ENCODE data around the gene CDH22.

The CDH22 gene

GRCh38 chr20:46289432-46289831, 18.9 kb downstream of the CDH22 start:
- peaks cover 0 to 10% (median 6%) of the 10 kb centered on the region in 11 experiments; a peak in 10 of 22 replicates for H3K27me3 ChIP-seq
- H3K9ac ChIP-seq, result no peak overlapping the region
- H3K36me3 ChIP-seq, result no peaks in the 10 kb centered on the region
- H3K4me2 ChIP-seq, result no peak overlapping the region
- H3K4me1 ChIP-seq, result no peaks in the 10 kb centered on the region
- H3K9me3 ChIP-seq (replicated peaks in 1 of 11), result no peaks in the 10 kb centered on the region
- H3K4me3 ChIP-seq, result no peak overlapping the region
- no peak for TF ChIP-seq Cebpa-rat (IDR thresholded peaks at IDR 0.05)
- H3K27ac ChIP-seq, result no peak overlapping the region
- H4K20me1 ChIP-seq, result peaks cover 0 to 13% (median 0%) of the 10 kb centered on the region in 11 experiments; a peak in 3 of 22 replicates

GRCh38 chr20:46286977-46287376, 21.3 kb downstream of the CDH22 start:
- Histone ChIP-seq H3K27ac (no peak overlapping the region), H3K4me2 (no peak overlapping the region), H3K9me3 (replicated peaks in 1 of 11) (no peaks in the 10 kb centered on the region), H3K27me3 (no peaks in the 10 kb centered on the region; a peak in 1 of 22 replicates), H4K20me1 (peaks cover 0 to 7% (median 0%) of the 10 kb centered on the region in 11 experiments; a peak in 2 of 22 replicates), H3K36me3 (no peaks in the 10 kb centered on the region), H3K4me3 (no peak overlapping the region), H3K4me1 (no peaks in the 10 kb centered on the region), H3K9ac (no peak overlapping the region)
- TF ChIP-seq Cebpa-rat (IDR thresholded peaks at IDR 0.05), result no peak

- H3K4me1 ChIP-seq, result no peaks in the 10 kb centered on the region
- peaks cover 0 to under 1% (median 0%) of the 10 kb centered on the region in 11 experiments; a peak in 1 of 22 replicates for H4K20me1 ChIP-seq
- H3K9ac ChIP-seq, result no peak overlapping the region
- no peaks in the 10 kb centered on the region; a peak in 1 of 22 replicates for H3K27me3 ChIP-seq
- H3K9me3 ChIP-seq (replicated peaks in 1 of 11), result no peaks in the 10 kb centered on the region
- no peaks in the 10 kb centered on the region for H3K36me3 ChIP-seq
- no peak overlapping the region for H3K27ac ChIP-seq
- TF ChIP-seq Cebpa-rat (IDR thresholded peaks at IDR 0.05), result no peak
- no peak overlapping the region for H3K4me2 ChIP-seq
- no peak overlapping the region for H3K4me3 ChIP-seq
Measured at GRCh38 chr20:46286382-46286781, 21.9 kb downstream of the CDH22 start.

GRCh38 chr20:46285740-46286139, 22.6 kb downstream of the CDH22 start:
- no peaks in the 10 kb centered on the region for H3K36me3 ChIP-seq
- no peak overlapping the region for H3K4me2 ChIP-seq
- no peak overlapping the region for H3K9ac ChIP-seq
- H4K20me1 ChIP-seq, result no peaks in the 10 kb centered on the region; a peak in 1 of 22 replicates
- H3K27ac ChIP-seq, result no peak overlapping the region
- no peak for TF ChIP-seq Cebpa-rat (IDR thresholded peaks at IDR 0.05)
- H3K27me3 ChIP-seq, result no peaks in the 10 kb centered on the region; a peak in 1 of 22 replicates
- no peak overlapping the region for H3K4me3 ChIP-seq
- H3K9me3 ChIP-seq (replicated peaks in 1 of 11), result no peaks in the 10 kb centered on the region
- H3K4me1 ChIP-seq, result no peaks in the 10 kb centered on the region

GRCh38 chr20:46285072-46285471, 23.2 kb downstream of the CDH22 start:
- Histone ChIP-seq H3K36me3 (no peaks in the 10 kb centered on the region), H4K20me1 (no peaks in the 10 kb centered on the region; a peak in 1 of 22 replicates), H3K4me3 (no peak overlapping the region), H3K9me3 (replicated peaks in 1 of 11) (no peaks in the 10 kb centered on the region), H3K27ac (no peak overlapping the region), H3K9ac (no peak overlapping the region), H3K27me3 (no peaks in the 10 kb centered on the region; a peak in 1 of 22 replicates), H3K4me1 (no peaks in the 10 kb centered on the region), H3K4me2 (no peak overlapping the region)
- no peak for TF ChIP-seq Cebpa-rat (IDR thresholded peaks at IDR 0.05)

GRCh38 chr20:46284040-46284427, 24.3 kb downstream of the CDH22 start:
- Histone ChIP-seq H3K27me3 (no peaks in the 10 kb centered on the region; a peak in 1 of 22 replicates), H3K9me3 (replicated peaks in 1 of 11) (no peaks in the 10 kb centered on the region), H4K20me1 (no peaks in the 10 kb centered on the region; a peak in 1 of 22 replicates), H3K27ac (no peak overlapping the region), H3K36me3 (no peaks in the 10 kb centered on the region), H3K4me1 (no peaks in the 10 kb centered on the region), H3K4me3 (no peak overlapping the region), H3K4me2 (no peak overlapping the region), H3K9ac (no peak overlapping the region)
- no peak for TF ChIP-seq Cebpa-rat (IDR thresholded peaks at IDR 0.05)

GRCh38 chr20:46283426-46284039, 24.8 kb downstream of the CDH22 start:
- H3K27me3 ChIP-seq, result no peaks in the 10 kb centered on the region; a peak in 1 of 22 replicates
- no peak overlapping the region for H3K9ac ChIP-seq
- no peaks in the 10 kb centered on the region; a peak in 1 of 22 replicates for H4K20me1 ChIP-seq
- H3K9me3 ChIP-seq (replicated peaks in 1 of 11), result no peaks in the 10 kb centered on the region
- H3K4me2 ChIP-seq, result no peak overlapping the region
- TF ChIP-seq Cebpa-rat (IDR thresholded peaks at IDR 0.05), result no peak
- no peaks in the 10 kb centered on the region for H3K36me3 ChIP-seq
- H3K4me3 ChIP-seq, result no peak overlapping the region
- no peak overlapping the region for H3K27ac ChIP-seq
- no peaks in the 10 kb centered on the region for H3K4me1 ChIP-seq

GRCh38 chr20:46282669-46283068, 25.6 kb downstream of the CDH22 start:
- Histone ChIP-seq H3K9ac (no peak overlapping the region), H3K4me3 (no peak overlapping the region), H3K27me3 (no peaks in the 10 kb centered on the region; a peak in 1 of 22 replicates), H3K4me1 (no peaks in the 10 kb centered on the region), H3K4me2 (no peak overlapping the region), H4K20me1 (no peaks in the 10 kb centered on the region; a peak in 1 of 22 replicates), H3K36me3 (no peaks in the 10 kb centered on the region), H3K9me3 (replicated peaks in 1 of 11) (no peaks in the 10 kb centered on the region), H3K27ac (no peak overlapping the region)
- no peak for TF ChIP-seq Cebpa-rat (IDR thresholded peaks at IDR 0.05)

- H3K27ac ChIP-seq, result no peak overlapping the region
- H3K4me3 ChIP-seq, result no peak overlapping the region
- no peaks in the 10 kb centered on the region for H4K20me1 ChIP-seq
- TF ChIP-seq Cebpa-rat (IDR thresholded peaks at IDR 0.05), result no peak
- peaks cover 0 to 7% (median 0%) of the 10 kb centered on the region in 11 experiments; a peak in 2 of 22 replicates for H3K9me3 ChIP-seq (replicated peaks in 1 of 11)
- H3K27me3 ChIP-seq, result no peaks in the 10 kb centered on the region; a peak in 1 of 22 replicates
- no peak overlapping the region for H3K4me2 ChIP-seq
- no peak overlapping the region for H3K9ac ChIP-seq
- H3K36me3 ChIP-seq, result no peaks in the 10 kb centered on the region
- H3K4me1 ChIP-seq, result no peaks in the 10 kb centered on the region
Measured at GRCh38 chr20:46279103-46279502, 29.2 kb downstream of the CDH22 start.

GRCh38 chr20:46277602-46278001, 30.7 kb downstream of the CDH22 start:
- Histone ChIP-seq H3K4me1 (no peaks in the 10 kb centered on the region), H3K4me2 (no peak overlapping the region), H3K4me3 (no peak overlapping the region), H3K27ac (no peak overlapping the region), H3K36me3 (no peaks in the 10 kb centered on the region), H4K20me1 (no peaks in the 10 kb centered on the region), H3K9me3 (replicated peaks in 1 of 11) (peaks cover 10 to 22% (median 14%) of the 10 kb centered on the region in 11 experiments), H3K9ac (no peak overlapping the region), H3K27me3 (no peaks in the 10 kb centered on the region)
- no peak for TF ChIP-seq Cebpa-rat (IDR thresholded peaks at IDR 0.05)

All from BLaER1 treated with 17β-estradiol and CSF1 and Interleukin-3, amounts not matched to agents 10 nM and 100 nM (cell line).